Stimulated activated CD8-positive, alpha-beta memory T cell treated with anti-CD3 and anti-CD28 coated beads, Interleukin-7, amount 100 ng/mL, for 48 hours (primary cell): ENCODE measurements around the gene PTPN9.

Source experiments
- DNase-seq, 2 donors: peaks; one replicate each; pipeline ENCODE4 v3.0.0-alpha.2; 2020; ENCODE audit warnings: low read depth in 1 of 2; ENCODE audit errors: extremely low read depth in 1 of 2

PTPN9 gene

DNA sequence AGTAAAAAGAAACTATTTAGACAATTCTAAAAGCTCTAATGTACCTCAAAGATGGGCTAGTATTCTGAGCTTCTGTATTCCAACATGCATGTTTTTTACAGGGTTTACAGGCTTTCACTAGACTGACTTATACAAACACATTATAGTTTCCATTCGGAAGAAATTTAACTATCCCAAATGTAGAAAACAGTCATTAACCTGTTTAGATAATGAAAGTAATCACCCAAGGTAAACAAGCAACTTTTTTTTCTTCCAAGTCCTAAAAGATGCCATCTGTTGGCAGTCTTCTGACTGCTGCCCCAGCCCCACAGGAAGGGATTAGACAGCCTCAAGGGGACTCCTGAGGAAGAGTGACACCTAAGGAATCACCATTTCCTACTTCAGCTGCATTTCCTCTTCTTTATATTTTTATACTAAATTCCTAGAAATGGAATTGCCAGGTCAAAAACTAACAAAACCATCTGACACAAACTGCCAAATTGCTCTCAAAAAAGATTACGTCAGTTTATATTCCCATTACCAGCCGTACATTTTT, 153.1 kb downstream of the PTPN9 start:
- DNase-seq, result no peak

GRCh38 chr15:75422554-75422953, 156.6 kb downstream of the PTPN9 start:
- DNase-seq, result no peak

DNA sequence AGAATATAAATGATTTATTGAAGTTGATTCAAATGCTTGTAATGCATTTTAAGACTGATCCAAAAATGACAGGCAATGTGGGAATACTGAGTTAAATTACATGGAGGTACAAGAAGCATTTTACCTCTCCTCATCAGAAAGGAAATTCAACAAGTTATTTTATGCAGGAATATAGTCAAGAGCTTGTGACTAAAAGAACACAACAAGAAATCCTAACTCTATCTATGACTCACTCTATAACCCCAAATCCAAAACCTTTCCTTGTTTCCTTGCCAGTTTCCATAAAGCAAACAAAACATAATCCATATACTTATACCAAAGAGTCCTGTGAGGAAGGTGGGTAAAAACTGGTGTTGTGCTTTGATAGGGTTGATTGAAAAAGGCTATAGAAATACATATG, 158.4 kb downstream of the PTPN9 start:
- DNase-seq, result no peak

DNA sequence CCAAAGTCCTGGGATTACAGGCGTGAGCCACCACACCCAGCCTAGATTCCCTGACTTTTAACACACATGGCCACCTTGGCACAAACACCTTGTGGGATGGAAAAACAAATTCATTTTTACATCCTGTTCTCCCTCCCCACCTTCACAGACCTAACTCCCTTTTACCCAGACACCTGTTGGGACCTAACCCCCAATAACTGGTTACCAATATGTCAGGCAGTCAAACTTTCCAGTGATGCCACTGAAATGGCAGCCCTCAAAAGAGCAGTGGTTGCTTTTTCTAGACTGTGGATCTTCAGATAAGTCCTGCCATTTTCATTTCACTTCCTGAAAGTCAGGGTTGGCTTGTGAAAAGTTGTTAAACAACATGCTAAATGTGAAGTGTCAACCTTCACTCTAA, 162.5 kb downstream of the PTPN9 start:
- no peak for DNase-seq
